ENCODE data around the gene HOXA4. TPM values are rescaled to one million over a fixed set of nuclear protein-coding genes. Genes with fewer than 3 reads are reported as not detected.

The HOXA4 gene
- total RNA-seq, 1 donor from 2014 or later: 14.6 TPM

- H3K4me3 ChIP-seq (ENCODE audit: low read depth, low read length): peak overlapping the region; percentile 74
- TF ChIP-seq CTCF (conservative IDR thresholded peaks at IDR 0.05; ENCODE audit: low read depth, low read length): peak; percentile 16
- DNase-seq (ENCODE audit: low read depth): no peak
Observed at GRCh38 chr7:27164367-27165088, 34.0 kb upstream of the HOXA4 start.

GRCh38 chr7:27164045-27164366 is 33.4 kb upstream of the HOXA4 start:
- TF ChIP-seq CTCF (conservative IDR thresholded peaks at IDR 0.05; ENCODE audit: low read depth, low read length): no peak
- DNase-seq (ENCODE audit: low read depth): no peak
- H3K4me3 ChIP-seq (ENCODE audit: low read depth, low read length): peak overlapping the region; percentile 74

GRCh38 chr7:27163288-27164044 is 32.9 kb upstream of the HOXA4 start:
- no peak for TF ChIP-seq CTCF (conservative IDR thresholded peaks at IDR 0.05; ENCODE audit: low read depth, low read length)
- DNase-seq (ENCODE audit: low read depth): no peak
- peak overlapping the region; percentile 74 for H3K4me3 ChIP-seq (ENCODE audit: low read depth, low read length)

GRCh38 chr7:27162561-27163287 is 32.2 kb upstream of the HOXA4 start:
- DNase-seq (ENCODE audit: low read depth): no peak
- peak overlapping the region; percentile 74 for H3K4me3 ChIP-seq (ENCODE audit: low read depth, low read length)

GRCh38 chr7:27161721-27162560 is 31.4 kb upstream of the HOXA4 start:
- peak overlapping the region; percentile 74 for H3K4me3 ChIP-seq (ENCODE audit: low read depth, low read length)

More at GRCh38 chr7:27162561-27163287, 32.2 kb upstream of the HOXA4 start:
- TF ChIP-seq CTCF (conservative IDR thresholded peaks at IDR 0.05; ENCODE audit: low read depth, low read length): no peak

More at GRCh38 chr7:27161721-27162560, 31.4 kb upstream of the HOXA4 start:
- no peak for DNase-seq (ENCODE audit: low read depth)
- no peak for TF ChIP-seq CTCF (conservative IDR thresholded peaks at IDR 0.05; ENCODE audit: low read depth, low read length)

Measured in epithelial cell of proximal tubule (primary cell).